Measurements from ENCODE around the gene RPLP2.

DNA sequence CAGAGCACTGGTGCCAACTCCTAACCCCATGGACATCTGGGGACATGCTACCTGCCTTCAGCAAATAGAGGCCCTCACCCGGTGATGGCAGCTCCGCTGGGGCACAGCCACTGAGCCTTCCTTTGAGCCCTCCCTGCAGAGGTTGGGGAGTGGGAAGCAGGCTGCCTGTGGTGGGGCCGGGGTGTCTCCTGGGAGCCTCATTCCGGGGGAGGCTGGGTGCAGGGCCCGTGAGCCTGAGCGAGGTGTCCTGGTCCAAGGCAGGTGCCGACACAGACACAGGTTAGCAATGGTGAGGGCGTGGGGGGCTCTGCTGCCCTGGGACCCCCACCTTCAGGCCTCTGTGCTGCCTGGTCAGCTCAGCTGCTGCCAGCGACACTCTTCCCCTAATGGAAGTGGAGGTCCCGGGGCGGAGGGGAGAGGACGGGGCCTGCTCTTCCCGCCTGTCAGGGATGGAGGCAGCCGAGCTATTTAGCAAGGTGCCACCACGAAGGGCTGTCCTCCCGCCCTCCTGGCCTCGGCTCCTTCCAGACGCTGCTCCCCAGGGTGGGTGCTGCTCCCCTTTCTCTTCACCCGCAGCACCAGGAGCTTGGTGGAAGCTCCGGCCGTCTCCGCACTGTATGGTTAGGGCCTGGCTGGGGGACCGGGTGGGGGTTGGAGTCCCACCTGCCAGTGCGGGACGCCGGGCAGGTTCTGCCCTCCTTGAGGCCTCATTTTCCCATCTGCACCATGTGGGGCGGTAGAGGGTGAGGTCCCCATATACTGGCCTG lies 44.1 kb downstream of the RPLP2 start:
- TF ChIP-seq EZH2 (IDR thresholded peaks at IDR 0.05; ENCODE audit: low read depth), result no peak
- no peak for TF ChIP-seq CTCF (conservative IDR thresholded peaks at IDR 0.05)
